ENCODE results near the gene PCDH15. TPM values are rescaled to one million over a fixed set of nuclear protein-coding genes. Genes with fewer than 3 reads are reported as not detected.

Gene PCDH15
- total and polyA plus RNA-seq, 2 of the 4 experiments (the other 2 are of a cell fraction), result not detected

DNA sequence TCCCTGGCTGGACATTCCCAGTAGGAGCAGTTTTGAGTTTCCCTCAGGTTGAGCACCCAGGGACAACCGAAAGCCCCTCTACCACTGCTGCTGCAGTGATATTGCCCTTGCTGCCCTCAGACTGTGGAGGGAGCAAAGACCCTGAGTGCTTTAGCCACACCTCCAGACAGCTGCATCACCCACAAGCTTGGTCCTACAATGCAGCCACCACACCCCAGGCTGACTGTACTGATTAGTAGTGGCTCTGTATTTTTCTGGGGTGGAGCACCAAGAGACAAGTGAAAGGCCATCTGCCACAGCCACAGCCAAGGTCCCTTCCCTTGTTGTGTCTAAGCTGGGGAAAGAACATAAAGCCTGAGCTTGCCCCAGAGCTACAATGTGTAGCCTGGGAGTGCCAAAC, 789.9 kb downstream of the PCDH15 start:
- H3K14ac ChIP-seq (replicated peaks; ENCODE audit: low read depth, low read length), result no peak overlapping the region
- intact Hi-C loops (cut with micrococcal nuclease) (no loop called here), in situ Hi-C loops (cut with MboI; ENCODE audit: low sequenced_read_pairs) (no loop called here), dilution Hi-C loops (cut with HindIII; ENCODE audit: low sequenced_read_pairs, unreplicated experiment) (no loop called here)
- POLR2A ChIA-PET (ENCODE audit: unreplicated experiment), result no interaction called here
- no peak overlapping the region for H3K4ac ChIP-seq (ENCODE audit: low read depth, low read length)
- H3K9me1 ChIP-seq (ENCODE audit: insufficient read depth, low read length), result no peaks in the 10 kb centered on the region
- no peak overlapping the region for H2BK15ac ChIP-seq (ENCODE audit: low read depth, low read length)
- no peak overlapping the region for H4K5ac ChIP-seq (ENCODE audit: low read depth, low read length)
- H2BK20ac ChIP-seq (ENCODE audit: low read depth, low read length), result no peak overlapping the region
- DNase-seq, result no peak
- H3K27me3 ChIP-seq (ENCODE audit: control insufficient read depth, insufficient read depth, low read length), result no peaks in the 10 kb centered on the region
- no peak for TF ChIP-seq CEBPB (IDR thresholded peaks at IDR 0.05; ENCODE audit: low read depth, low read length)
- TF ChIP-seq SMC3 (IDR thresholded peaks at IDR 0.05; ENCODE audit: low read depth, low read length), result no peak
- TF ChIP-seq, protein P1, sequence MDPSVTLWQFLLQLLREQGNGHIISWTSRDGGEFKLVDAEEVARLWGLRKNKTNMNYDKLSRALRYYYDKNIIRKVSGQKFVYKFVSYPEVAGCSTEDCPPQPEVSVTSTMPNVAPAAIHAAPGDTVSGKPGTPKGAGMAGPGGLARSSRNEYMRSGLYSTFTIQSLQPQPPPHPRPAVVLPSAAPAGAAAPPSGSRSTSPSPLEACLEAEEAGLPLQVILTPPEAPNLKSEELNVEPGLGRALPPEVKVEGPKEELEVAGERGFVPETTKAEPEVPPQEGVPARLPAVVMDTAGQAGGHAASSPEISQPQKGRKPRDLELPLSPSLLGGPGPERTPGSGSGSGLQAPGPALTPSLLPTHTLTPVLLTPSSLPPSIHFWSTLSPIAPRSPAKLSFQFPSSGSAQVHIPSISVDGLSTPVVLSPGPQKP (IDR thresholded peaks at IDR 0.05; ENCODE audit: borderline replicate concordance, low read depth, low read length), result no peak
- TF ChIP-seq RAD21 (IDR thresholded peaks at IDR 0.05; ENCODE audit: low read length), result no peak
- no peak for TF ChIP-seq MAFK (IDR thresholded peaks at IDR 0.05; ENCODE audit: low read depth, low read length)
- no peak for TF ChIP-seq CHD1 (IDR thresholded peaks at IDR 0.05; ENCODE audit: low read depth, low read length)
- TF ChIP-seq NFE2L2 (IDR thresholded peaks at IDR 0.05; ENCODE audit: low read depth, low read length), result no peak
- TF ChIP-seq MXI1 (IDR thresholded peaks at IDR 0.05; ENCODE audit: borderline replicate concordance, low read depth, low read length), result no peak
- no peak for TF ChIP-seq RFX5 (IDR thresholded peaks at IDR 0.05; ENCODE audit: low read depth, low read length)
- no peak for TF ChIP-seq RCOR1 (IDR thresholded peaks at IDR 0.05; ENCODE audit: insufficient replicate concordance, low read length)
- no peak for TF ChIP-seq FOS (IDR thresholded peaks at IDR 0.05; ENCODE audit: low read depth, low read length)
- TF ChIP-seq MAZ (IDR thresholded peaks at IDR 0.05; ENCODE audit: borderline replicate concordance, low read depth, low read length), result no peak
- TF ChIP-seq BHLHE40 (IDR thresholded peaks at IDR 0.05; ENCODE audit: low read depth, low read length), result no peak
- TF ChIP-seq, protein P2, sequence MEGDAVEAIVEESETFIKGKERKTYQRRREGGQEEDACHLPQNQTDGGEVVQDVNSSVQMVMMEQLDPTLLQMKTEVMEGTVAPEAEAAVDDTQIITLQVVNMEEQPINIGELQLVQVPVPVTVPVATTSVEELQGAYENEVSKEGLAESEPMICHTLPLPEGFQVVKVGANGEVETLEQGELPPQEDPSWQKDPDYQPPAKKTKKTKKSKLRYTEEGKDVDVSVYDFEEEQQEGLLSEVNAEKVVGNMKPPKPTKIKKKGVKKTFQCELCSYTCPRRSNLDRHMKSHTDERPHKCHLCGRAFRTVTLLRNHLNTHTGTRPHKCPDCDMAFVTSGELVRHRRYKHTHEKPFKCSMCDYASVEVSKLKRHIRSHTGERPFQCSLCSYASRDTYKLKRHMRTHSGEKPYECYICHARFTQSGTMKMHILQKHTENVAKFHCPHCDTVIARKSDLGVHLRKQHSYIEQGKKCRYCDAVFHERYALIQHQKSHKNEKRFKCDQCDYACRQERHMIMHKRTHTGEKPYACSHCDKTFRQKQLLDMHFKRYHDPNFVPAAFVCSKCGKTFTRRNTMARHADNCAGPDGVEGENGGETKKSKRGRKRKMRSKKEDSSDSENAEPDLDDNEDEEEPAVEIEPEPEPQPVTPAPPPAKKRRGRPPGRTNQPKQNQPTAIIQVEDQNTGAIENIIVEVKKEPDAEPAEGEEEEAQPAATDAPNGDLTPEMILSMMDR (conservative IDR thresholded peaks at IDR 0.05; ENCODE audit: low read depth, low read length), result no peak
- TF ChIP-seq, protein P3, sequence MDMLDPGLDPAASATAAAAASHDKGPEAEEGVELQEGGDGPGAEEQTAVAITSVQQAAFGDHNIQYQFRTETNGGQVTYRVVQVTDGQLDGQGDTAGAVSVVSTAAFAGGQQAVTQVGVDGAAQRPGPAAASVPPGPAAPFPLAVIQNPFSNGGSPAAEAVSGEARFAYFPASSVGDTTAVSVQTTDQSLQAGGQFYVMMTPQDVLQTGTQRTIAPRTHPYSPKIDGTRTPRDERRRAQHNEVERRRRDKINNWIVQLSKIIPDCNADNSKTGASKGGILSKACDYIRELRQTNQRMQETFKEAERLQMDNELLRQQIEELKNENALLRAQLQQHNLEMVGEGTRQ (IDR thresholded peaks at IDR 0.05; ENCODE audit: low read depth, low read length), result no peak
- no peak overlapping the region for H2AK9ac ChIP-seq (replicated peaks; ENCODE audit: low read depth, low read length, poor library complexity)
- H3K56ac ChIP-seq (ENCODE audit: extremely low read depth, insufficient read depth, low read length), result no peak overlapping the region
- no peak overlapping the region for H3K27ac ChIP-seq (ENCODE audit: insufficient read depth, low read length)
- H3K23ac ChIP-seq (ENCODE audit: low read depth, low read length), result no peak overlapping the region
- no peaks in the 10 kb centered on the region for H3K36me3 ChIP-seq (ENCODE audit: control insufficient read depth, insufficient read depth, low read length)
- H3K79me1 ChIP-seq (ENCODE audit: low read depth in 1 of 2, low read length in 2 of 2), result no peaks in the 10 kb centered on the region
- H3K9ac ChIP-seq (ENCODE audit: low read depth, low read length), result no peak overlapping the region
- no CpG with 5 or more reads among the region's 1 CpG for WGBS, 2 experiments (ENCODE audit: extremely low coverage in 2 of 2, insufficient read length in 1 of 2)
- no TSS peak for BruUV-seq (replicated peaks)
- peaks cover 7% of the 10 kb centered on the region for H3K9me3 ChIP-seq (ENCODE audit: control insufficient read depth, insufficient read depth, low read length)
- no peak overlapping the region for H2AFZ ChIP-seq (replicated peaks; ENCODE audit: low read length, poor library complexity)
- H3K4me1 ChIP-seq (ENCODE audit: control insufficient read depth, insufficient read depth, low read length), result no peaks in the 10 kb centered on the region
- ATAC-seq (ENCODE audit: low read depth), result no peak
- H4K8ac ChIP-seq (ENCODE audit: low read depth in 2 of 2, low read length in 2 of 2), result no peak overlapping the region
- H3K18ac ChIP-seq (ENCODE audit: low read depth, low read length), result no peak overlapping the region
- no peaks in the 10 kb centered on the region for H4K20me1 ChIP-seq (ENCODE audit: insufficient read depth, low read length)
- no peak overlapping the region for H2AK5ac ChIP-seq (ENCODE audit: low read depth, low read length)
- no peak overlapping the region for H3K4me2 ChIP-seq (ENCODE audit: low read depth, low read length)
- CTCF ChIA-PET, result interaction anchor here (0.6 kb wide), 1 partner anchor 215 kb away, joined by 7 read pairs; no protein-coding TSS in a partner anchor
- no peak overlapping the region for H3K4me3 ChIP-seq (ENCODE audit: insufficient read depth, low read depth, low read length)
- no peak overlapping the region for H2BK5ac ChIP-seq (ENCODE audit: low read depth, low read length, poor library complexity, severe bottlenecking)
- H2BK120ac ChIP-seq (ENCODE audit: low read depth, low read length), result no peak overlapping the region
- H4K91ac ChIP-seq (ENCODE audit: insufficient read depth, low read depth, low read length), result no peak overlapping the region

Measured in IMR-90 (cell line).